GM21717 (cell line): Measurements from ENCODE around the gene SLC48A1.

Experiments
- ATAC-seq: cut with Tn5 transposase; IDR thresholded peaks from one replicate; pipeline ENCODE4 v1.9.1; 2021; ENCODE audit warnings: mild to moderate bottlenecking, moderate library complexity; ENCODE audit not compliant: unreplicated experiment

Gene SLC48A1

GRCh38 chr12:47773062-47773857 is at the start of gene SLC48A1:
Gene SLC48A1, plus strand, starts transcription at chr12:47773238. Its CDS starts 67 bp downstream, at chr12:47773305.
- ATAC-seq = peak; percentile 77

DNA sequence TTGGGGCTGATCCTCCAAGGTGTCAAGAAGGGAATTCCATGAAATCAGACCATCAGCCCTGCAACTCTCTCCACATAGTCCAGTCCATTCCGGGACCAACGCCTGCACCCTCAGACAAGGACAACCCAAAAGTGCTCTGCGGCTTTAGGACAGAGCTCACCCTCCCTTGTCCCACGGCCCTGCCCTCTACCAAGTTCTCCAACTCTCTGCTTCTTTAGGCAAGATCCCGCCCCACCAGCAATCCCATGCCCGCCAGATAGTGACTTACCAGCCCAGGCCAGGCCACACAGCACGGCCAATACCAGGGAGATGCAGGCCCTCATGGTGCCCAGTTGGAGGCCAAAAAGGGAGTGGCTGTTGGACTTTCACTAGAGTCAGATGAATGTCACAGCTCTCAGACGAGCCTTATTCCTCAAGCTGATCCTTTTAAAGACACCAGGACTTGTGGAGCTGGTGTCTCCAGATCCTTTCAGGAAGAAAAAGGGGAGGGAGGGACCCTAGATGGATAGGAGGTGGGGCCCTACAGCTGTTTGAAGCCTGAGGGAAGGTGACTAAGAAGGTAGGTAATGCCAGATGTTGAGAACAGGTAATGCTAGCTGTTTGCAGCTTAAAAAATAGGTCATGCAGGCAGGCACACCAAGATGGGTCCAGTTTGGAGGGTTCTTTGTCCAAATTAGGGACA is 47.8 kb upstream of the SLC48A1 start, which contains the start of gene ENDOU:
ENDOU (minus strand) TSS at position 400 of the 682 bp plus-strand sequence; CDS start at position 323, 77 bp downstream.
- ATAC-seq = no peak

GRCh38 chr12:47725893-47726292 is 47.1 kb upstream of the SLC48A1 start:
- peak; percentile 88 for ATAC-seq

GRCh38 chr12:47729233-47729632 is 43.8 kb upstream of the SLC48A1 start:
- no peak for ATAC-seq

- no peak for ATAC-seq
Observed at GRCh38 chr12:47730341-47730744, 42.7 kb upstream of the SLC48A1 start.

GRCh38 chr12:47731723-47732122 is 41.3 kb upstream of the SLC48A1 start:
- no peak for ATAC-seq

DNA sequence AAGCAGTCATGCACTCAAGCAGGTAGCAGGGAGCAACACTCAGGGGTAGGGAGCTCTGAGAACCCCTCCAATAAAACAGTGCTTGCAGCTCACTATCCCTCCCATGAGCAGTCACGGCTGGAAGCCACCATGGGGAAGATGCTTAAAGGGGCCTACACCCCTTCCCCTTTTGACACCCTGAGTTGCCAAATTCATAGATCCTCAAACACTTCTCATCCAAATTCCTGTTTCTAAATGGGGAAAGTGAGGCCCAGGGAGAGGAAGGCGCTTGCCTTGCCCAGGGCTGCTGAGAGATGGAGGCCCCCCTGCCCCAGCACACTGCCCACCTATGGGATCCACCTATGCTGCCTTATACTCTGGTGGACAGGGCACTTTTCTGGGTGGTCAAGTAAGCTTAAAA is 40.5 kb upstream of the SLC48A1 start:
- ATAC-seq = no peak

- ATAC-seq = no peak
Observed at GRCh38 chr12:47733142-47733541, 39.9 kb upstream of the SLC48A1 start.

GRCh38 chr12:47734725-47735480 is 38.1 kb upstream of the SLC48A1 start:
- ATAC-seq = no peak

DNA sequence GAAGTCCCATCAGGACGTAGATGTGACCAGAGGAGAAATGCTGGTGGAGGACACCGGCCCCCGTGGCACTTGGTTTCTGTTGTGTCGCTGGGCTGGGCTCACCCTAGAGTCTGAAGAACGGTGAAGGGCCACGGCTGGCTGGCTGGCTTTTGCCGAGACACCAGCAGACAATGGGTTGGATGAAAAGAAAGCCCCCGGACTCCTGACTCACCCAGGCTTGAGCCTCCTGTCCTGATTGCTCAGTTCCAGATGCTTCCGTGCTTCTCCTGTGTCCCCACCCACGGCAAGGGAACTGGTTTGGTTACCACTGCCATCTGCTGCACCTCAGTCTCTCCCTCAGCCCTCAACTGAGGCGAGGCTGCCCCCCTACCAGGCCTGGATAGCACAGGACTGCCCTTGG is 37.4 kb upstream of the SLC48A1 start:
- ATAC-seq = no peak

DNA sequence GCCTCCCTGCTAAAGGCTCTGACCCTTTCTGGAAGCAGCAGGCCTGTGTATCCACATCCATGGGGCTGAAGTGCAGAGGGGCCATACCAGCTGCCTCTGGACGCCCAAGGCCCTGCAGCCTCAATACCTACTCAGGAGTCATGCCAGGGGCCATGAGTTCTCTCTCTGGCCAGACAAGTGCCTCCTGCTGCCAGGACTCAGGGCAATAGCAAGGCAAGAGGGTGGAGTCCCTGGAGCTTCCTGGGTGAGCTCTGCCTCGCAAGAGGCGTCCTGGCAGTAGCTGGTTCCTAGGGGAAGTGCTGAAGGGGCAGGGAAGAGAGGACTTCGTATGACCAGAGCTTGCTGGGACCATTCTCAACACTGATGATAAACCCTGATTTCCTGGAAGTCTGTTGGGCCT is 36.8 kb upstream of the SLC48A1 start:
- ATAC-seq = no peak

DNA sequence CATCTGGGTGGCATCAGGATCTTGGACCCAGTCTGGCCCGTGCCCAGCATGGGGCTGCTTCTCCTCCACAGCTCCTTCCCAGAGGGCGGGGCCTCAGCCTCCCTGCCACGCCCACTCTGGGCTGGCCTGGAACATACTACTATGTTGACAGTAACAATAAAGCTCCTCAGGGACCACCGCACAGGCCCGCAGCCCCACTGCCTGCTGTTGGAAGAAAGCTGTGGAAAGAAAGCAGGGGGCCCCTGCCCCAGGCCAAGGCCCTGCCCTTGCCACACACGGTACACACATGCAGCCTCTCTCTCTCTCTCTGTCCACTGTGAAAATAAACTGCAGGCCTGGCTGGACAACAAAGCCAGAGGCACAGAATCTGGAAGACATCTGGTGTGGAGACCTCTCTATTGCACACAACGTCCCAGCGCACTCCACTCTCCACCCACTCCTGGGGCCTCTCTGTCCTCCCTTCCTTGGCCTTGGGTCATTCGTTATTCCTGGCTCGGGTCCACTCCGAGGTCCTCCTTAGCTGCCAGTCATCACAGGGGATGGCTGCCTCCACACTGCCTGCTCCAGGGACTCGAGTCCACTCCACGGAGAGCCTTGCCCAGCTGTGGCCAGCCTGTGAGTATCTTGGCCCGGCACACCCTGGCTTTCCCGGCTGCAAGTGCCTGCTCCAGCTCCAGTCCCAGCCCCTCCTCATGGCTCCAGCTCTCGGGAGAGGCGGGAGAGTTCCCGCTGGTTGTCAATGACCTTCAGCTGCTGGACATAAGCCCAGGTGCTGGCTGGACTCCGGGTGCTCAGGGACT is 36.0 kb upstream of the SLC48A1 start:
- ATAC-seq = no peak

GRCh38 chr12:47737936-47738594 is 35.0 kb upstream of the SLC48A1 start:
- ATAC-seq = no peak

GRCh38 chr12:47739297-47739696 is 33.7 kb upstream of the SLC48A1 start:
- ATAC-seq = no peak

DNA sequence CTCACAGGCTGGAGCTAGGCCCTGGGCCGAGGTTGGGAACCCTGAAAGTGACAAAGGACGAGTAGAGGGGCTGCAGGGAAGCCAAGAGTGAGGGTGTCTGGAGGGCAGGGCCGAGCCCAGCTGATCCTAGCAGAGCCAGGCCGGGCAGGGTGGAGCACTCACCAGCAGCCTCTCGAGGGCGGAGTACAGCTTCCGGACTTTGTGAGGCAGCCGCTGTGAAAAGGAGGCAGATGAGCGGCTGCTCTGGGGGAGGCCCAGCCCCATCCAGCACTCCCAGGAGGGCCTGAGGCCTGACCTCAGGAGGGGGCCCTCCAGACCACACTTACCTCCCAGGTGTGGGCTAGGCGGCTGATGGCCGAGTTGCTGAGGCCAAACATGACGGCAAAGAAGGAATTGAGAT is 33.1 kb upstream of the SLC48A1 start:
- peak; percentile 56 for ATAC-seq

DNA sequence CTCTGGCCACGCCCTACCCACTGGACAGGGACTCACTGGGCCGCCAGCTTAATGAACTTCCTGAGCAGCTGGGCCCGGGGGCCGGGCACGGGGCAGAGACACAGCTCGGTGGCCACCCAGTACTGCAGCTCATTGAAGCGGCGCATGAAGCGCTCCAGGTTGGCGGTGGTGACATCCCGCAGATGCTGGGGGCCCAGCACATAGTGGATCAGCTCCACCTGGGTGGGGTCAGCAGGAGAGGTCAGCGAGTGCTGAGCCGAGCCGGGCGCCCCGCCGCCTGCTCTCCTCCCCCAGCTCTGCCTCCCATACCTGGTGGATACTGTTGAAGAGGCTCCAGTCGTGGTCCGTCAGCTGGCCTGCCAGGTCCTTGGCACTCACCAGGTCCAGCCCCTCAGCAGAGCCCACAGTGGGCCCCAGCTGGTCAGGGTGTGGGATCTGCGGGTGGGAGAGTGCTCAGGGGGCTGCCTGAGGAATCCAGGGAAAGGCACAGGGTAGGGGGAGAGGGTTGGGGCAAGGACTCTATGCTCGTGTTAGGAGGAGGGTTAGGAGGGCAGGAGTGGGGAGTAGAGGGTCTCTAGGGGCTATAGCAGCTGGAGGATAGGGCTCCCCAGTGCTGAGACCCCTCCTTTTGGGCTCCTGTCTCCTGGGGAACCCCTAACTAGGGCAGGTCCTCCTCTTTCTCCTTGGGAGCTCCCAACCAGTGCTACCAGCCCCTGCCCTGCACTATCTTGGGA is 32.3 kb upstream of the SLC48A1 start:
- peak; percentile 36 for ATAC-seq

DNA sequence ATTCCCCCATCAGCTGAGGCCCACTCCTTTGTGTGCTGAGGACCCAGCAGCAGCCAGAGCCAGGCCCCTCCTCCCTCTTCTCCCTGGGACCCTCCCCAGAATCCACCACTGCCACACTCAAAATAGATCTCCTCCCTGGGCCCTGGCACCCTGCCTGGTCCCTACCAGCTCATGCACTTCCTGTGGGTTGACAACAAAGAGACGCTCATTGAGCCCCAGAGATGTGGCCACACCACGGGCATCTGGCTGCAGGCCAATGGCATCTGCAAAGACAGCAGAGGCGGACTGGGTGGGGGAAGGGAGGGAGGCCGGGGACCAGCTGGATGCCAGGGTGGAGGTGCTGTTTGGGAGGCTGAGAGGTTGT is 31.7 kb upstream of the SLC48A1 start:
- ATAC-seq = no peak

DNA sequence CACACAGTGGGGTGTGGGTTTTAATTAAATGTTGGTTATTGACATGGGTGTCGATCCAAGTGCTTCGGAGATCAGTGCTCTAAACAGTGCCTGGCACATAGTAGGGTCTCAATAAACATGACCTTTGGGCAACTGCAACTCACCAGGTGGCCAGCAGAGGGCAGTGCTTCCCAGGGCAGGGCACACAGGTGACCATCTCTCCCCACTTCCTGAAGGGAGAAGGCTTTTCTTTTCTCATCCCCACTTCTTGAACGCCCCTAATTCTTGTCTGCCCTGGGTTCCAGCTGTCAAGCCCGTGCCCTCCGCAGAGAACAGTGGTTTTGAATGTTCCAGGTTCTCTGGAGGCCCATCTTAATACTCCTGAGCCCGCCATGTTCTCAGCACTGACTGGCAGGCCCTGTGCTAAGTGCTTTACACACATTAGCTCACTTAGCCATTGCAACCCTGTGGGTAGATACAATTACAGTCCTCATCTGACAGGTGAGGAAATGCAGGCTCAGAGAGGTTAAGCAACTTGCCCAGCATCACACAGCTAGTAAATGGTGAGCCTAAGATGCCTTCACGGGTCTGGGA is 30.7 kb upstream of the SLC48A1 start:
- ATAC-seq = no peak

DNA sequence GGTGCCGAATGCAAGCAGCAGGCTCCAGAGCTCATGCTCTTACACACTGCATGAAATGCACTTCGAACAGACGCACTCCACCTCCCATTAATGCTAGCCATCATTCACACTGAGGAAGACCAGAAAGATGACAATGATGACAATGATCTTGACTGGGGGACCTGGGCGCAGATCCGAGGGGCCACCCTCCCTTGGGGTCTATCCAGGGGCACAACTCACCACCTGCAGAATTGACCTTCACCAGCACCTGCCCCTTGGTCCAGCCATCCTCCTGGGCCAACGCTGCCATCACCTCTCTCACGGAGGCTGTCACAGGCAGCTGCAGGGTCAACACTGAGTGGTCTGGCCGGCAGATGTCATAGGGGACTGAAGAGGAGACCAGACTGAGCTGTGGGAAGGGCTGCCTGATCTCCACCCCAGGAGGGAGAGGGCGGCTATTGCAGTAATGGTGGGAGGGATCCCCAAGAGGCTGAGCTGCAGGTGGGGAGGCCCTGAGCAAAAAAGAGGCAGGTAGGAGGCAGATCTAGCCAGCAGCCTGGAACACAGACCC is 29.7 kb upstream of the SLC48A1 start:
- no peak for ATAC-seq
